Neural cell (in vitro differentiated cells): Measurements from ENCODE around the gene VAV3. TPM values are rescaled to one million over a fixed set of nuclear protein-coding genes. Genes with fewer than 3 reads are reported as not detected.

Experiments
- H2AFZ ChIP-seq: fragments of 200-600, 300-800 bp; sonication (generic), shearing (Covaris generic); 2 replicates; pipeline ENCODE4 v1.6.0; 2014; ENCODE audit warnings: low read depth, mild to moderate bottlenecking, antibody characterized with exemption, low read length, moderate library complexity
- H3F3A ChIP-seq: fragments of 200-600 bp; shearing (Covaris generic); 2 replicates; pipeline ENCODE4 v1.6.1; 2016; ENCODE audit warnings: mild to moderate bottlenecking, moderate library complexity, mixed read lengths, antibody characterized with exemption, low read length; ENCODE audit not compliant: insufficient read depth, poor library complexity, severe bottlenecking
- H3K27ac ChIP-seq: fragments of 200-600, 300-800 bp; sonication (generic), shearing (Covaris generic); 2 replicates; pipeline ENCODE4 v1.5.1; 2014; ENCODE audit warnings: mild to moderate bottlenecking, low read length, moderate library complexity
- H3K27me3 ChIP-seq: fragments of 300-800, 200-600 bp; sonication (generic), shearing (Covaris generic); 2 replicates; pipeline ENCODE4 v1.6.0; 2014; ENCODE audit warnings: mild to moderate bottlenecking, low read depth, low read length, moderate library complexity; ENCODE audit not compliant: insufficient read depth
- H3K36me3 ChIP-seq: fragments of 300-800, 200-600 bp; sonication (generic), shearing (Covaris generic); 2 replicates; pipeline ENCODE4 v1.5.1; 2014; ENCODE audit warnings: mild to moderate bottlenecking, antibody characterized with exemption, low read length, moderate library complexity; ENCODE audit not compliant: insufficient read depth
- H3K4me2 ChIP-seq: fragments of 300-800, 200-600 bp; sonication (generic), shearing (Covaris generic); 2 replicates; pipeline ENCODE4 v1.6.0; 2014; ENCODE audit warnings: mild to moderate bottlenecking, low read length
- H3K4me3 ChIP-seq: fragments of 300-800, 200-600 bp; sonication (generic), shearing (Covaris generic); 2 replicates; pipeline ENCODE4 v1.5.1; 2014; ENCODE audit warnings: mild to moderate bottlenecking, low read length, moderate library complexity
- H3K79me2 ChIP-seq: fragments of 200-600 bp; shearing (Covaris generic); replicated peaks from 2 replicates; pipeline ENCODE4 v1.6.0; 2014; ENCODE audit warnings: mild to moderate bottlenecking, low read length, moderate library complexity; ENCODE audit not compliant: insufficient read depth
- H3K9ac ChIP-seq: fragments of 300-800, 200-600 bp; sonication (generic), shearing (Covaris generic); 2 replicates; pipeline ENCODE4 v1.6.1; 2016; ENCODE audit warnings: mild to moderate bottlenecking, low read length, mixed read lengths
- H3K9me2 ChIP-seq: fragments of 200-600 bp; shearing (Covaris generic); 2 replicates; pipeline ENCODE4 v1.6.1; 2016; ENCODE audit warnings: mild to moderate bottlenecking, low read length, mixed read lengths; ENCODE audit not compliant: insufficient read depth
- H3K9me3 ChIP-seq: fragments of 200-600, 300-800 bp; sonication (generic), shearing (Covaris generic); 2 replicates; pipeline ENCODE4 v1.6.1; 2016; ENCODE audit warnings: mild to moderate bottlenecking, mixed run types, low read length, moderate library complexity, mixed read lengths
- H4K20me1 ChIP-seq: fragments of 200-600 bp; shearing (Covaris generic); 2 replicates; pipeline ENCODE4 v1.6.1; 2016; ENCODE audit warnings: mild to moderate bottlenecking, mixed run types; ENCODE audit not compliant: insufficient read depth
- CTCF ChIP-seq: fragments of 450-650 bp; IDR thresholded peaks from 2 replicates; pipeline ENCODE4 v1.5.1; 2014; ENCODE audit warnings: antibody characterized with exemption, mild to moderate bottlenecking, moderate library complexity; ENCODE audit not compliant: poor library complexity, severe bottlenecking
- EP300 ChIP-seq: fragments of 450-650 bp; conservative IDR thresholded peaks from 2 replicates; pipeline ENCODE4 v1.6.1; 2014; ENCODE audit warnings: antibody characterized with exemption, mild to moderate bottlenecking, moderate library complexity; ENCODE audit not compliant: poor library complexity, severe bottlenecking
- EZH2 ChIP-seq: fragments of 200-600, 300-800 bp; shearing (Covaris generic), sonication (generic); IDR thresholded peaks from 2 replicates; pipeline ENCODE4 v1.6.1; 2014; ENCODE audit warnings: antibody characterized with exemption, low read length, borderline replicate concordance, mild to moderate bottlenecking; ENCODE audit not compliant: insufficient read depth, poor library complexity, severe bottlenecking
- MXI1 ChIP-seq: fragments of 450-650 bp; conservative IDR thresholded peaks from 2 replicates; pipeline ENCODE4 v1.6.1; 2014; ENCODE audit warnings: antibody characterized with exemption, mild to moderate bottlenecking; ENCODE audit not compliant: poor library complexity, severe bottlenecking
- POLR2AphosphoS5 ChIP-seq: IDR thresholded peaks from 2 replicates; pipeline ENCODE4 v1.6.1; 2012
- RAD21 ChIP-seq: fragments of 450-650 bp; conservative IDR thresholded peaks from 2 replicates; pipeline ENCODE4 v1.6.1; 2014; ENCODE audit warnings: antibody characterized with exemption, mild to moderate bottlenecking, moderate library complexity
- REST ChIP-seq: IDR thresholded peaks from 2 replicates; pipeline ENCODE4 v1.6.1; 2012; ENCODE audit warnings: borderline replicate concordance
- SMC3 ChIP-seq: fragments of 450-650 bp; conservative IDR thresholded peaks from 2 replicates; pipeline ENCODE4 v1.6.1; 2014; ENCODE audit warnings: antibody characterized with exemption, mild to moderate bottlenecking, moderate library complexity; ENCODE audit not compliant: poor library complexity
- TAF1 ChIP-seq: IDR thresholded peaks from 2 replicates; pipeline ENCODE4 v1.6.1; 2012; ENCODE audit warnings: low read depth
- polyA plus RNA-seq: library from polyadenylated mRNA; depleted of rRNA; stranded (reverse); fragments of >200 nt; gene quantifications from 2 replicates; pipeline ENCODE4 v1.2.3, GENCODE V29; 2014

The VAV3 gene
- polyA plus RNA-seq, 1 donor from 2014 or later: 7.6 TPM

- Histone ChIP-seq H3K9me3 (no peaks in the 10 kb centered on the region), H3K9me2 (no peaks in the 10 kb centered on the region), H3F3A (no peaks in the 10 kb centered on the region), H3K27ac (no peak overlapping the region), H3K36me3 (no peaks in the 10 kb centered on the region), H3K79me2 (no peaks in the 10 kb centered on the region), H3K27me3 (no peaks in the 10 kb centered on the region), H4K20me1 (no peaks in the 10 kb centered on the region), H3K4me3 (no peak overlapping the region), H2AFZ (no peak overlapping the region), H3K4me2 (no peak overlapping the region), H3K9ac (no peak overlapping the region)
- no peak for TF ChIP-seq TAF1
Measured at GRCh38 chr1:107899655-107900054, 65.3 kb downstream of the VAV3 start.

GRCh38 chr1:107897438-107898345, 67.3 kb downstream of the VAV3 start:
- Histone ChIP-seq H4K20me1 (no peaks in the 10 kb centered on the region), H3K9me2 (no peaks in the 10 kb centered on the region), H2AFZ (no peak overlapping the region), H3K9ac (no peak overlapping the region), H3K27ac (no peak overlapping the region), H3K79me2 (no peaks in the 10 kb centered on the region), H3K36me3 (no peaks in the 10 kb centered on the region), H3F3A (no peaks in the 10 kb centered on the region), H3K4me3 (no peak overlapping the region), H3K27me3 (no peaks in the 10 kb centered on the region), H3K9me3 (no peaks in the 10 kb centered on the region), H3K4me2 (no peak overlapping the region)
- TF ChIP-seq TAF1 (no peak), REST (no peak), CTCF (no peak), EZH2 (no peak), EP300 (no peak), MXI1 (no peak), SMC3 (no peak), POLR2AphosphoS5 (no peak), RAD21 (no peak)
